ENCODE results near the gene PIP5K1A. TPM values are rescaled to one million over a fixed set of nuclear protein-coding genes. Genes with fewer than 3 reads are reported as not detected.

The PIP5K1A gene
- polyA plus RNA-seq, 1 donor = 92.7 TPM

DNA sequence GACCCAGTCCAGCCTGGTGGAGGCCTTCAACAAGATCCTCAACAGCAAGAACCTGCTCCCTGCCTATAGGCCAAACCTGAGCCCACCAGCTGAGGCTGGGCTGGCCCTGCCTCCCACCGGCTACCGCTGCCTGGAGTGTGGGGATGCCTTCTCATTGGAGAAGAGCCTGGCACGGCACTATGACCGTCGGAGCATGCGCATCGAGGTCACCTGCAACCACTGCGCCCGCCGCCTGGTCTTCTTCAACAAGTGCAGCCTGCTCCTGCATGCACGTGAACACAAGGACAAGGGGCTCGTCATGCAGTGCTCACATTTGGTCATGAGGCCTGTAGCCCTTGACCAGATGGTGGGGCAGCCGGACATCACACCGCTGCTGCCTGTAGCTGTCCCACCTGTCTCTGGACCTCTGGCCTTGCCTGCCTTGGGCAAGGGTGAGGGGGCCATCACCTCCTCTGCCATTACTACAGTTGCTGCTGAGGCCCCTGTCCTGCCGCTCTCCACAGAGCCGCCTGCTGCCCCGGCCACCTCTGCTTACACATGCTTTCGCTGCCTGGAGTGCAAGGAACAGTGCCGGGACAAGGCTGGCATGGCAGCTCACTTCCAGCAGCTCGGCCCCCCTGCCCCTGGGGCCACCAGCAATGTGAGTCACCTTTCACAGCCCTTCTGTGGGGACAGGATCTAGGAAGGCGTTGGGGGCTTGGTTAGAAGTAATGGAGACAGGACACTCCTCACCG is 89.6 kb downstream of the PIP5K1A start:
- DNase-seq = no peak

DNA sequence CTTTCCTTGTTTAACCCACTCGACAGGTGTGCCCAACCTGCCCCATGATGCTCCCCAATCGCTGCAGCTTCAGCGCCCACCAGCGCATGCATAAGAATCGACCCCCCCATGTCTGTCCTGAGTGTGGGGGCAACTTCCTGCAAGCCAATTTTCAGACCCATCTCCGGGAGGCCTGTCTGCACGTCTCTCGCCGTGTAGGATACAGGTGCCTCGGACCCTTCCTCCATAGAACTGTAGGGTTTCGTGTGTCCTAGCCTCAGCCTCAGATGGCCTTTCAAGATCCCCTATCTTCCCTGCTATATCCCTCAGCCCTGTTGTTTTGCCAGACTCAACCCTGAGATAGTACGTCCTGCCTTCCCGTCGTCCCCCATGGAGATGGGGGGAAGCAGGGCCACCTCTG is 90.2 kb downstream of the PIP5K1A start:
- DNase-seq = no peak

DNA sequence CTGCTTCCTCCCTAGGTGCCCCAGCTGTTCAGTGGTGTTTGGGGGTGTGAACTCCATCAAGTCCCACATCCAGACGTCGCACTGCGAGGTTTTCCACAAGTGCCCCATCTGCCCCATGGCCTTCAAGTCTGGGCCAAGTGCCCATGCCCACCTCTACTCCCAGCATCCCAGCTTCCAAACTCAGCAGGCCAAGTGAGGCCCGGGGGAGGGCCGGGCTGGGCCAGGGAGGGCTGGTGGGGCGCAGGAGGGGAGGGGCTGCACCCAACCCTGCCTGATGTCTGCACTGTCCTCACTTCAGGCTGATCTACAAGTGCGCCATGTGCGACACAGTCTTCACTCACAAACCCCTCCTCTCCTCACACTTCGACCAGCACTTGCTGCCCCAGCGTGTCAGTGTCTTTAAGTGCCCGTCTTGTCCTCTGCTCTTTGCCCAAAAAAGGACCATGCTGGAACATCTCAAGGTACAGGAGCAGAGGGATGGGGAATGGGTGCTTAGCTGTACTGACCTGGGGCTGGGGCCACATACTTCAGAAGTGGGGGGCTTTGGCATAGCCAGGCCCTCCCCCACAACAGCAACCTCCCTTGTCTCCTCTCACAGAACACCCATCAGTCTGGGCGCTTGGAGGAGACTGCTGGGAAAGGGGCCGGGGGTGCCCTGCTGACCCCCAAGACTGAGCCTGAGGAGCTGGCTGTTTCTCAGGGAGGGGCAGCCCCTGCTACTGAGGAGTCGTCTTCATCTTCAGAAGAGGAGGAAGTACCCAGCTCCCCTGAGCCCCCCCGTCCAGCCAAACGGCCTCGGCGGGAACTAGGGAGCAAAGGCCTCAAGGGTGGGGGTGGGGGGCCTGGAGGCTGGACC is 91.0 kb downstream of the PIP5K1A start:
- no peak for DNase-seq

DNA sequence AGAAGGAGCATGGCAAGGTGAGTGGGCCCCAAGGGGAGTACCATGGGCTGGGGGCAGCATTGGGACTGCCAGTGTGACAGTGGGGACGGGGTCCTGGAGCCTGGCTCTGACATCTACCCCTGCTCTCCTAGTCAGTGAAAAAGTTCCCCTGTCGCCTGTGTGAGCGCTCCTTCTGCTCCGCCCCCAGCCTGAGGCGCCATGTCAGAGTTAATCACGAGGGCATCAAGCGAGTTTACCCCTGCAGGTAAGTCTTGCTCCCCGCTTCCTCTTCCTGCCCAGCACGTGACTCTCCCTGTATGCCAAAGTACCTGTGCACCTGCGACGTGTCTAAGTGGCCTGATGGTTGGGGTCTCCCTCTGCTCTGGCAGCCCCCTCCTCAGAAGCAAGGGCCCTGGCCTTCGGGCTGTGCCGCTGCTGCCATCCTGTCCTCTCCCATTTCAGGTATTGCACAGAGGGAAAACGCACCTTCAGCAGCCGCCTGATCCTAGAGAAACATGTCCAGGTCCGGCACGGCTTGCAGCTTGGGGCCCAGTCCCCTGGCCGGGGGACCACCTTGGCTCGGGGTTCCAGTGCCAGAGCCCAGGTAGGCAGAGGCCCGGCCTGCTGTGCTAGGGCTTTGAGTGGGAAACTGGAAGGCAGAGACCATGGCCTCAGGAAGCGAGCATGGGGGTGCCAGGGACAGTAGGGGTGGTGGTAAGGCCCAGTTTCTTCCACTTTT is 91.8 kb downstream of the PIP5K1A start:
- DNase-seq = no peak

DNA sequence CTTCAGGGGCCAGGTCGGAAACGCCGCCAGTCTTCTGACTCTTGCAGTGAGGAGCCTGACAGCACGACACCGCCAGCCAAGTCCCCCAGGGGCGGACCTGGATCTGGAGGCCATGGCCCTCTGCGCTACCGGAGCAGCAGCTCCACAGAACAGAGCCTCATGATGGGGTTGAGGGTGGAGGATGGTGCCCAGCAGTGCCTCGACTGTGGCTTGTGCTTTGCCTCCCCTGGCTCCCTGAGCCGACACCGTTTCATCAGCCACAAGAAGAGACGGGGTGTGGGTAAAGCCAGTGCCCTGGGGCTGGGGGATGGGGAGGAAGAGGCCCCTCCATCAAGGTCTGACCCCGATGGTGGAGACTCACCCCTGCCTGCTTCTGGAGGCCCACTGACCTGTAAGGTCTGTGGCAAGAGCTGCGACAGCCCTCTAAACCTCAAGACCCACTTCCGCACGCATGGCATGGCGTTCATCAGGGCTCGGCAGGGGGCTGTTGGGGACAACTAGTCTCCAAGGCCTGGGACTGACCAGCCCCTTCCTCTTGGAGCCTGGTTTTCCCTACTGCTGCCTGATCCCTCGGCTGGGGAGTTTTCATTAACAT is 92.5 kb downstream of the PIP5K1A start:
- DNase-seq = no peak

DNA sequence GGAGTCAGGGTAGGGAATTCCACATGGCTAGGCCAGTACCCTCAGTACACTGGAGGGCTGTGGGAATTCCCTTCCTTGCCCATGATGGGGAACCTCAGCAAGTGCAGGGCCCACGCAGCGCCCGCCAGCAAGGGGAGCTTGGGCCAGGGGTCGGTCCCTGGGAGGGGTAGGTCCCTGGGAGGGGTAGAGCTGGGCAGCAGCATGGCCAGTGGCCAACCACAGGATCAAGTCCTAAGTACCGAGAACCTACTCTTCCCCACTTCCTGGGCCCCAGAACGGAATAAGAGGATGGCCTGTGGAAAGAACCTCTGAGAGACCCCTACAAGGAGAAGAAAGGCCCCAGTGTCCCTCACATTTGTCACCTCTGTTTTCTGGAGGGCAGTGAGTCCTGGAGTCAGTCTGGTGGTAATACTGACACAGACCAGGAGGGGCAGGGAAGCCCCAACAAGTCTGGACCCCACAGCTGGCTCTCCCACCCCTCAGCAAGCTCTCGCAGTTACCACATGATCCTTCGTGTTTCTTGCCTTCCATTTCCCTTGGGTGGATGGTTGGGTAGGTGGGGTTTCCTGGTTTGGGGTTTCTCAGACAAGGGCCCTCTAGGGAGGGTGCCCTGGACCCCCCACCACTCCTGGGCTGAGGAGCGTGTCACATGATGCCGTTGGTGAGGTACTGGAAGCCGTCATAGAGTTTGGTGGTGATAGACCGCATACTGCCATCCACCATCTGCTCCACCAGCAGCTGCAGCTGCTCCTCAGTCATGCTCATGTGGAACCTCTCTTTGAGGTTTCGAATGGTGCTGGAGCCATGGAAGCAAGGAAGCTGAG is 94.1 kb downstream of the PIP5K1A start:
- DNase-seq = no peak

DNA sequence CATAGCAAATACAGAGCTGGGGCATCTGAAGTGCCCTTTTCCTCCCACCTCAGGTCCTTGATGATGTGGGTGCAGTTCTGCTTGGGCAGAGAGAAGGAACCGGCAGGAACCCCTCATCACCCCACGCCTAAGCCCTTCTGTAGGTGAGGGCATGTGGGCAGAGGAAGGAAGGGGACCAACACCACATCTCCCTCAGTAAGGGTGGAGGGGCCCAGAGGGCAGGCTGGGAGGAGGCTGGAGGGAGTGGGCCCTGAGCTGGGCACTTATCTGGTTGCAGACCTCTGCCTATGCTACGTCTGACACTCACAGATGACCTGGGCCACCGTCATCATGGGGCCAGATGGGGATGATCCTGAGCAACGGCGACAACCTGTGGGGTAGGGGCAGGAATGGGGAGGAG is 94.7 kb downstream of the PIP5K1A start:
- DNase-seq = no peak

DNA sequence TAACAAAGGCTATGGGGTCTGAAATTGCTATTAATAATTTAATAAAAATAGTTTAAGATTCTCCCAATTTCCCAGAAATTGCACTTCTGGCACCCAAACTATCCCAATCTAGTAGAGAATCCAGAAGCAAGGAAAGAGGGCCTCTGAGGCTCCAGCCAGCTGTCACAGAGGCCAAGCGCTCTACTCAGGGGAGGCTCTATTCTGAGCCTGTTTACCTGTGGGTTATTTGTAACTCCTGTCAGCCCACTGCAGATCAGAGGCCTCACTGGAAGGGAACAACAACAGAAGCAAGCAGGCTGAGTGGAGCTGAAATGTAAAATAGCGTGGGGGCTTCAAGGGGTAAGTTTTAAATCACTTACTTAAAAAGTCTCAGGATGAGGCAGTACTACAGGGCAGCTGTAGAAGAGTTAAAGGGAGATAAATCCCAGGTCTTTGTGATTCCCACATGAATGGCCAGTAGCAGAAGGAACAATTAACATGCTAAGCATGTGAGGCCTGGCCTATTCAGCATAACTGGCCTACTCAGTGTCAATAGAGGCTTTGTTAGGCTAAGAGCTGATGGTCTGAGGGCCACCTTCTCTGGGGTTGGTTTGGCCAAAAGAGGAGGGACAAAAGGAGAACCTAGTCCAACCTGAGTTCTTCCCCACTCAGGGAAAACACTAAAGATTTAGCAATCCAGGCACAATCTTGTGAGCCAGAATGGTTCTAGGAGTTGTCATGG is 96.5 kb downstream of the PIP5K1A start:
- DNase-seq = no peak

Other genes starting within 250 kb of the PIP5K1A start
- 307 TPM for gene CERS2, start 223.7 kb upstream of the PIP5K1A start, polyA plus RNA-seq (ENCODE audit: insufficient read length)
- gene ANXA9, start 216.3 kb upstream of the PIP5K1A start, polyA plus RNA-seq (ENCODE audit: insufficient read length) = 17.1 TPM
- 47.9 TPM for gene MINDY1, start 191.7 kb upstream of the PIP5K1A start, polyA plus RNA-seq (ENCODE audit: insufficient read length)
- gene PRUNE1, start 190.1 kb upstream of the PIP5K1A start, polyA plus RNA-seq (ENCODE audit: insufficient read length) = 47.6 TPM
- gene BNIPL, start 162.0 kb upstream of the PIP5K1A start, polyA plus RNA-seq (ENCODE audit: insufficient read length) = 3.4 TPM
- gene C1orf56, start 150.8 kb upstream of the PIP5K1A start, polyA plus RNA-seq (ENCODE audit: insufficient read length) = 10.0 TPM
- 88.6 TPM for gene CDC42SE1, start 138.9 kb upstream of the PIP5K1A start, polyA plus RNA-seq (ENCODE audit: insufficient read length)
- 25.4 TPM for gene MLLT11, start 138.2 kb upstream of the PIP5K1A start, polyA plus RNA-seq (ENCODE audit: insufficient read length)
- 16.2 TPM for gene GABPB2, start 127.8 kb upstream of the PIP5K1A start, polyA plus RNA-seq (ENCODE audit: insufficient read length)
- gene SEMA6C, start 51.9 kb upstream of the PIP5K1A start, polyA plus RNA-seq (ENCODE audit: insufficient read length) = 29.8 TPM
- 1.6 TPM for gene TNFAIP8L2, start 41.9 kb upstream of the PIP5K1A start, polyA plus RNA-seq (ENCODE audit: insufficient read length)
- 16.9 TPM for gene LYSMD1, start 32.6 kb upstream of the PIP5K1A start, polyA plus RNA-seq (ENCODE audit: insufficient read length)
- gene SCNM1, start 32.4 kb upstream of the PIP5K1A start, polyA plus RNA-seq (ENCODE audit: insufficient read length) = 42.3 TPM
- 1.7 TPM for gene TMOD4, start 22.6 kb upstream of the PIP5K1A start, polyA plus RNA-seq (ENCODE audit: insufficient read length)
- gene VPS72, start 8.4 kb upstream of the PIP5K1A start, polyA plus RNA-seq (ENCODE audit: insufficient read length) = 67.6 TPM
- 181 TPM for gene PSMD4, start 56.2 kb downstream of the PIP5K1A start, polyA plus RNA-seq (ENCODE audit: insufficient read length)
- 21.2 TPM for gene ZNF687, start 83.7 kb downstream of the PIP5K1A start, polyA plus RNA-seq (ENCODE audit: insufficient read length)
- 73.8 TPM for gene PI4KB, start 128.9 kb downstream of the PIP5K1A start, polyA plus RNA-seq (ENCODE audit: insufficient read length)
- 44.8 TPM for gene RFX5, start 148.7 kb downstream of the PIP5K1A start, polyA plus RNA-seq (ENCODE audit: insufficient read length)
- gene SELENBP1, start 174.2 kb downstream of the PIP5K1A start, polyA plus RNA-seq (ENCODE audit: insufficient read length) = 50.4 TPM
- 237 TPM for gene PSMB4, start 201.0 kb downstream of the PIP5K1A start, polyA plus RNA-seq (ENCODE audit: insufficient read length)

All from left kidney (tissue), 2 donors.